Breast epithelium (tissue), 3 donors: ENCODE data around the gene NUP50.

Source experiments
- POLR2A ChIP-seq: fragments of 450-650 bp; IDR thresholded peaks from one replicate; pipeline ENCODE4 v1.6.1; 2016; ENCODE audit warnings: antibody characterized with exemption, mild to moderate bottlenecking, moderate library complexity
- POLR2AphosphoS5 ChIP-seq, 3 donors: sonication (generic); formaldehyde crosslinking; IDR thresholded peaks; one replicate each; pipeline ENCODE4 v1.6.1; 2017; ENCODE audit warnings: antibody characterized with exemption in 3 of 3
- TF ChIP-seq, protein P1 (sequence below), 3 donors: fragments of 450-650 bp; IDR thresholded peaks; one replicate each; pipeline ENCODE4 v1.5.1; 2016 to 2017; ENCODE audit warnings: antibody characterized with exemption in 3 of 3, mild to moderate bottlenecking in 3 of 3, moderate library complexity in 3 of 3

DNA sequence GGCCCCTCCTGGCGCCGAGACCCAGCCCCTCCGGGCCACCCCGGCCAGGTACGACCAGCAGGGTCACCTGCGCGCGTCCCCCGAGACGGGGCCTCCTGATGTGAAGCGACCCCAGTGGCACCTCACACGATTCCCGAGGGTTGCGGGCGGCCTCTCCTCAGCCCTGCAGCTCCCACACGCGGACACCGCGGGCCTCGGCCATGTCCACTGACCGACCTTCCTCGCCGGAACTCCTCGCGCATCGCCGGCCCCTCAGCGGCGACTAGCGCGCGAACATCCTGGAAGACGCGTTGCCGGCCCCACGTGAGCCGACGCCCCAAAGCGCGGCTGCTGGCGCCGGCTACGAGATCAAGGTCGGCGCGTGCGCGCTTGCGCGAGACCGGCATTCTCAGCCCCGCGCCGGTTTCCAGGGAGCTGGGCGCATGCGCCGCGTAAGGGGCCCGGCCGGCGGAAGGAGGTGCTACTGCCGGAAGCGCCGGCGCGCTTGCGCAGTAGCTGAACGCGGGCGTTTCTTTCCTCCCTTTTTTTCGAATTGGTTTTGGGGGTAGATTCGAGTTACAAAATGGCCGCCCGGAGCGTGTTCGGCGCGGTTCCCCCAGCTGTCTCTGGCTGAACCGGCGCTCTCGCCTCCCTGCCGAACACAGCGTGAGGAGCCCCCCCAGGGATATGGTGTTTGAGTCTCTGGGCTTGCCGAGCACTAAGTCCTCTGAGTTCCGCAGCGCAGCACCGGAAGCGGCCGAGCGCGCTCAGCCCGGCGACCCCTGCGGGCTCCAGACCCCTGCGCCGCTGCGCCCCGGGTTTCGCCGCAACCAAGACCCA is at the start of gene NUP50:
- TF ChIP-seq, protein P1, sequence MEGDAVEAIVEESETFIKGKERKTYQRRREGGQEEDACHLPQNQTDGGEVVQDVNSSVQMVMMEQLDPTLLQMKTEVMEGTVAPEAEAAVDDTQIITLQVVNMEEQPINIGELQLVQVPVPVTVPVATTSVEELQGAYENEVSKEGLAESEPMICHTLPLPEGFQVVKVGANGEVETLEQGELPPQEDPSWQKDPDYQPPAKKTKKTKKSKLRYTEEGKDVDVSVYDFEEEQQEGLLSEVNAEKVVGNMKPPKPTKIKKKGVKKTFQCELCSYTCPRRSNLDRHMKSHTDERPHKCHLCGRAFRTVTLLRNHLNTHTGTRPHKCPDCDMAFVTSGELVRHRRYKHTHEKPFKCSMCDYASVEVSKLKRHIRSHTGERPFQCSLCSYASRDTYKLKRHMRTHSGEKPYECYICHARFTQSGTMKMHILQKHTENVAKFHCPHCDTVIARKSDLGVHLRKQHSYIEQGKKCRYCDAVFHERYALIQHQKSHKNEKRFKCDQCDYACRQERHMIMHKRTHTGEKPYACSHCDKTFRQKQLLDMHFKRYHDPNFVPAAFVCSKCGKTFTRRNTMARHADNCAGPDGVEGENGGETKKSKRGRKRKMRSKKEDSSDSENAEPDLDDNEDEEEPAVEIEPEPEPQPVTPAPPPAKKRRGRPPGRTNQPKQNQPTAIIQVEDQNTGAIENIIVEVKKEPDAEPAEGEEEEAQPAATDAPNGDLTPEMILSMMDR (IDR thresholded peaks at IDR 0.05), result no peak
- TF ChIP-seq POLR2AphosphoS5 (IDR thresholded peaks at IDR 0.05) (peak; percentile 78 to 88 (median 81)), POLR2A (no peak)
